ENCODE data around the gene OR2G6.
"Not testable (repeated sequence)": the region's sequence is repeated elsewhere in the genome, so short reads cannot be mapped to it uniquely, and the experiment has no call there.

Gene OR2G6

DNA sequence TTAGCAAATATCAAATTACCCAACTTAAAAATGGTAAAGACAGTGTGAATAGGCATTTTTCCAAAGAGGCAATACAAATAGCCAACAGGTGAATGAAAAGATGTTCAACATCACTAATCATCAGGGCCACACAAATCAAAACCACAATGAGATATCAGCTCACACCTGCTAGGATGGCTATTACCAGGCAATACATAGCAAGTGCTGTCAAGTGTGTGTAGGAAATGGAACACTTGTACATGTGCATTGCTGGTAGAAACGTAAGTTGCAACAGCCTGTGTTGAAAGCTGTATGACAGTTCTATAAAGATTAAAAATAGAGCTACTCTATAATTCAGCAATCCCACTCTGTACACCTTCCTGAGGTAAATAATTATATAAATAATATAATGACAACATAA, 64.2 kb downstream of the OR2G6 start:
- not testable (repeated sequence) for DNase-seq (ENCODE audit: insufficient read length, low spot score); FAIRE-seq

DNA sequence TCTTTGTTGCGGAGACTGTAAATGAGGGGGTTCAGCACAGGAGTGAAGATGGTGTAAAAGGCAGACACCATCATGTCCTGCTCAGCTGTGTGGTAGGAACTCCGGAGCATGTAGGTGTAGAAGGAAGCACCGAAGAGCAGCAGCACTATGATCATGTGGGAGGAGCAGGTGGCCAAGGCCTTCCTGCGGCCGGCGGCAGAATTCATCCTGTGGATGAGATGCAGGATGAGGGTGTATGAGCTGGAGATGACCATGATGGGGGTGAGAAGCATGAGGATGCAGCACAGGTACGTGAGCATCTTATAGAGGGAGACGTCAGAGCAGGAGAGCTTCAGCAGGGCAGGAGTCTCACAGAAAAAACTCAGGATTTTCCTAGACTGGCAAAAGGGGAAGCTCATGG, 66.0 kb downstream of the OR2G6 start:
- not testable (repeated sequence) for FAIRE-seq; DNase-seq (ENCODE audit: insufficient read length, low spot score)

DNA sequence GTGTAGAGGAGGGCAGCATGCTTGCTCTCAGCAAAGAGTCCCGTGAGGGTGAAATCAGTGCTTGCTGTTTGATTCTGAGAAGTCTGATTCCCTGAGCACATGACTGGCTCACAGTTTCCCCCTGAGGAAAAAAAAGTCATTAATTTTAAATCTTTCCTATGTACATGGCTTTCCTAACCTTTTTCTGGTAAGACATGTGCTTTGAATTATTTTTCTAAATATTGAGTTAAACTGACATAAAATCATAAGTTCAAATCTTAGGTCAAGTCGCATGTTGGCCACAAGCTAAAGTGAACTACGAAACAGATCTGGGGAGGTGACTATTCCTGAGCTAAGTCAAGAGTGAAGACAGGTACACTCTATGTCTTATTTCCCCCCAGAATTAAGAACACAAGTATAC, 66.8 kb downstream of the OR2G6 start, which contains the start of gene OR2T34:
TSS of gene OR2T34 (minus strand) at position 101 of the 400 bp plus-strand sequence. CDS start at position 101, 0 bp downstream.
- FAIRE-seq; DNase-seq (ENCODE audit: insufficient read length, low spot score): not testable (repeated sequence)

DNA sequence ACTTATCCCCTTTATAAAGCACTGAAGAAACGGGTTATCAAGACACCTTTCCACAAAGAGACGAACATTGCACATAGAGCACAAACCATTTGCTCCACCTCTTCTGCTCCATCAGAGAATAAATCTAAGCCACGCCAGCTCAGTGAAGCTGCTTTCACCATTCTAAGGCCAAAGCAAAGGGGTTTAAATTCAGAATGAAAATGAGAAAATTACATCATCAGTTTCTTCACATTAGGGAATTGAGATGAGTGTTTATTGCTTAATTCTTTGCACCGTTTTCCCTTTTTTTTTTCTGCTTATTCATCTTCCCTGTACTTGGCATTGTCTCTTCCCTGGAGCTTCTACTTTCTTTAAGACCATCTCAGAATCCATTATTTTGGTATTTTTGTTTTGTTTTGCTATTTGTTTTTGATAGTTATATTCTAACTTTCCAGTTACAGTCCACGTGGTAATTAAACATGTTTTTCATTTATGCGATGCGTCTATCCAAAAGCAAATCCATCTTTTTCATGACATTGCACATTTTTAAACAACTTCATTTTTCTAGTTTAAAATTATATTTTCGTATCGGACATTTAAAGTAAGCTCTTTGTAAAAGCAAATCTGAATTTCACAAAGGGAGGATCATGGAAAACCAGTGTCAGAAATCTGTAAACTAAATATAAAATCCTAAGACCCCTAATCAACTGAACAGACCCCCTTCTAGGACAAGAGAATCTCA, 68.5 kb downstream of the OR2G6 start:
- no peak for DNase-seq (ENCODE audit: insufficient read length, low spot score)
- TF ChIP-seq POLR2A (IDR thresholded peaks at IDR 0.05; ENCODE audit: low read depth, low read length), result no peak
- FAIRE-seq, result no peak
